ENCODE results near the gene TAF8. TPM values are rescaled to one million over a fixed set of nuclear protein-coding genes. Genes with fewer than 3 reads are reported as not detected.

Gene TAF8
- total RNA-seq, 4 donors from 2014 or later = 16.7 to 35.2 (median 25.9) TPM

- Histone ChIP-seq H3K36me3 (no peaks in the 10 kb centered on the region), H3K9me3 (no peaks in the 10 kb centered on the region), H3K4me1 (peaks cover 18 to 40% (median 28%) of the 10 kb centered on the region in 4 donors), H3K27me3 (peaks cover 0 to 47% (median 4%) of the 10 kb centered on the region in 4 donors), H3K4me3 (peak overlapping the region; percentile 49 to 64 (median 52)), H3K27ac (replicated peaks in 1 of 4) (peak overlapping the region in 2 of 4 donors; percentile 20)
- 95% methylated on average over 7 of the region's 12 CpGs for WGBS
- intact Hi-C loops (cut with DNase I) = no loop called here
- TF ChIP-seq POLR2AphosphoS5 (IDR thresholded peaks at IDR 0.05) = no peak
- TF ChIP-seq, protein P1, sequence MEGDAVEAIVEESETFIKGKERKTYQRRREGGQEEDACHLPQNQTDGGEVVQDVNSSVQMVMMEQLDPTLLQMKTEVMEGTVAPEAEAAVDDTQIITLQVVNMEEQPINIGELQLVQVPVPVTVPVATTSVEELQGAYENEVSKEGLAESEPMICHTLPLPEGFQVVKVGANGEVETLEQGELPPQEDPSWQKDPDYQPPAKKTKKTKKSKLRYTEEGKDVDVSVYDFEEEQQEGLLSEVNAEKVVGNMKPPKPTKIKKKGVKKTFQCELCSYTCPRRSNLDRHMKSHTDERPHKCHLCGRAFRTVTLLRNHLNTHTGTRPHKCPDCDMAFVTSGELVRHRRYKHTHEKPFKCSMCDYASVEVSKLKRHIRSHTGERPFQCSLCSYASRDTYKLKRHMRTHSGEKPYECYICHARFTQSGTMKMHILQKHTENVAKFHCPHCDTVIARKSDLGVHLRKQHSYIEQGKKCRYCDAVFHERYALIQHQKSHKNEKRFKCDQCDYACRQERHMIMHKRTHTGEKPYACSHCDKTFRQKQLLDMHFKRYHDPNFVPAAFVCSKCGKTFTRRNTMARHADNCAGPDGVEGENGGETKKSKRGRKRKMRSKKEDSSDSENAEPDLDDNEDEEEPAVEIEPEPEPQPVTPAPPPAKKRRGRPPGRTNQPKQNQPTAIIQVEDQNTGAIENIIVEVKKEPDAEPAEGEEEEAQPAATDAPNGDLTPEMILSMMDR (IDR thresholded peaks at IDR 0.05) = no peak
- no peak for TF ChIP-seq EP300 (IDR thresholded peaks at IDR 0.05)
- TF ChIP-seq POLR2A (IDR thresholded peaks at IDR 0.05; ENCODE audit: low read depth) = no peak
- DNase-seq (ENCODE audit: extremely low spot score) = no peak
Observed at GRCh38 chr6:42103753-42104094, 53.4 kb downstream of the TAF8 start.

DNA sequence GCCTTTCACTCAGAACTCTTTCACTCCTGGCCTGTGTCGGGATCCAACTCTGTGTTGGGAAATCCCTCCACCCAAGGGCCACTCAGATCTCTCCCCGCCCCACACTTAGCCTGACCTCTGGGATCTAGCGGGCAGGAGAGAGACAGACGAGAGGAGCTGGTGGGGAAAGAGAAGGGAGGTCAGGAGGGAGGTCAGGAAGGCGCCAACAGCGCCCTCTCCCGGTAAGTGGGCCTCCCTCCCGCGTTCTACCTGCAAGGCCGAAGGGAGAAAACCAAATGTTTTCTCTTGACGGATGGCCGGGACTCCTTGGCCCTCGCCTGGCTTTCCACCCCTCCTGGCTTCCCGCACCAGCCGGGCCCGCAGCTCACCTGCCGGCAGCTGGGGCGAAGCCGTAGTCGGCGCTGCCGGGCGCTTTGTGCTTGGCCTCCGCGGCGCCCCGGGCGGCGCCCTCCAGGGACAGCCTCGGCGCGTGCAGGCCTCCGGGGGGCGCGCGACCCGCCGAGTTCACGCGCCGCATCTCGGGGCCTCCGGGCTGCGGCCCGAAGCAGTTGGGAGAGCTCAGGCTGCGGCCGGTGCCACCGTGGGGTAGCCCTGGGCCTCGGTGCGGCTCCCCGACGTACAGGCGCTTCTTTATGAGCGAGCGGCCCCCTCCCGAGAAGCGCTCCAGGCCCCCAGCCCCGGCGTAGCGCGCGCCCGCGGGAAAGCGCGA, 53.9 kb downstream of the TAF8 start:
- TF ChIP-seq, protein P1 (IDR thresholded peaks at IDR 0.05) = peak; percentile 48 to 63 (median 57)
- TF ChIP-seq POLR2A (IDR thresholded peaks at IDR 0.05; ENCODE audit: low read depth) (no peak), EP300 (IDR thresholded peaks at IDR 0.05) (no peak), POLR2AphosphoS5 (IDR thresholded peaks at IDR 0.05) (peak in 1 of 2 donors; percentile 14)
- 13% methylated on average over 14 of the region's 66 CpGs for WGBS
- Histone ChIP-seq H3K4me1 (peaks cover 18 to 37% (median 27%) of the 10 kb centered on the region in 4 donors), H3K27me3 (peaks cover 0 to 47% (median 4%) of the 10 kb centered on the region in 4 donors), H3K27ac (replicated peaks in 1 of 4) (peak overlapping the region in 3 of 4 donors; percentile 31 to 48 (median 41)), H3K9me3 (no peaks in the 10 kb centered on the region), H3K36me3 (no peaks in the 10 kb centered on the region), H3K4me3 (peak overlapping the region; percentile 49 to 64 (median 52))
- intact Hi-C loops (cut with DNase I) = no loop called here
- DNase-seq (ENCODE audit: extremely low spot score) = no peak

DNA sequence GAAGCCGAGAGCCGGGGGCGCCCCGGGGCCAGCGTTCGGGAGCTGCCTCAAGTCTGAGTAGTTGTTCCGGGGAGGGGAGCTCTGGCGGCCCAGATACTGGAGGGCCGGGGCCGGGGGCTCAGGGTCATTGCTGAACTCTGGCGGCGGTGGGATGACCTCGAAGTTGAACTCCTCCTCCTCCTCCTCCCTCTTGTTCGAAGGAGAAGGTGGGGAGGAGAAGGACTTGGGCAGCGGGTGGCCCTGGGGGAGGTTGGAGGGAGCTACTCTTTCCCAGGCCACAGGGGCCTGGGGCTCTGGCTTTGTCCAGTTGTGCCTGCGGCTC, 54.4 kb downstream of the TAF8 start:
- TF ChIP-seq POLR2A (IDR thresholded peaks at IDR 0.05; ENCODE audit: low read depth) = no peak
- TF ChIP-seq, protein P1 (IDR thresholded peaks at IDR 0.05) = no peak
- H3K27me3 ChIP-seq = peaks cover 0 to 47% (median 4%) of the 10 kb centered on the region in 4 donors
- H3K36me3 ChIP-seq = no peaks in the 10 kb centered on the region
- 83% methylated on average over 1 of the region's 16 CpGs for WGBS
- no peak for DNase-seq (ENCODE audit: extremely low spot score)
- H3K4me1 ChIP-seq = peaks cover 16 to 32% (median 24%) of the 10 kb centered on the region in 4 donors
- H3K4me3 ChIP-seq = peak overlapping the region; percentile 49 to 64 (median 52)
- no peaks in the 10 kb centered on the region for H3K9me3 ChIP-seq
- H3K27ac ChIP-seq (replicated peaks in 1 of 4) = peak overlapping the region in 3 of 4 donors; percentile 31 to 48 (median 41)
- intact Hi-C loops (cut with DNase I) = no loop called here

DNA sequence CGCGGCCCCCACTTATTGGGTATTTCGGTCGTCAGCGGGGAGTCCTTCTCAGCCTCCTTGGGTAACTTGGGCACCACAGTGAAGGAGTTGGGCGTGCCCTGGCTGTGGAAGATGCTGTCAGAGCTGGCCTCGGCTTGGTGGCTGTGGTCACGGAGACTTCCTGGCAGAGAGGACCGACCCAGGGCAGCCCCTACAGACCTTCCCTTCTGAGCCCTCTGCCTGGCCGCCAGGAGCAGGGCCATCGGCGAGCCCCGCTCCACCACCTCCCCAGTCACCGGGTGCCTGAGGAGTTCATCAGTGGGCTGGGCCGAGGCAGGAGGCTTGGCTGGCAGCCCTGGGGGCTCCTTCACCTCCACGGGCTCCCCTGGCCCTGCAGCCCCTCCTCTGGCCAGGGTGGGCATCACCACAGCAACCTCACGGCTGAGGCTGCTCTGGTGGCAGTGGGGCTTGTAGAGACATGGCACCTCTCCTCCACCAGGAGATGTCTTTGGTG, 54.9 kb downstream of the TAF8 start:
- peak overlapping the region in 3 of 4 donors; percentile 49 to 64 (median 52) for H3K4me3 ChIP-seq
- TF ChIP-seq POLR2A (IDR thresholded peaks at IDR 0.05; ENCODE audit: low read depth) = no peak
- TF ChIP-seq, protein P1 (IDR thresholded peaks at IDR 0.05) = no peak
- no peak for TF ChIP-seq EP300 (IDR thresholded peaks at IDR 0.05)
- TF ChIP-seq POLR2AphosphoS5 (IDR thresholded peaks at IDR 0.05) = no peak
- H3K36me3 ChIP-seq = no peaks in the 10 kb centered on the region
- no peak for DNase-seq (ENCODE audit: extremely low spot score)
- peaks cover 16 to 28% (median 24%) of the 10 kb centered on the region in 4 donors for H3K4me1 ChIP-seq
- intact Hi-C loops (cut with DNase I) = no loop called here
- peaks cover 0 to 47% (median 4%) of the 10 kb centered on the region in 4 donors for H3K27me3 ChIP-seq
- peak overlapping the region in 2 of 4 donors; percentile 41 to 48 for H3K27ac ChIP-seq (replicated peaks in 1 of 4)
- 94% methylated on average over 11 of the region's 17 CpGs for WGBS
- H3K9me3 ChIP-seq = no peaks in the 10 kb centered on the region

Data from esophagus muscularis mucosa (tissue), 4 donors.